Measurements from ENCODE around the gene SLC29A1.

DNA sequence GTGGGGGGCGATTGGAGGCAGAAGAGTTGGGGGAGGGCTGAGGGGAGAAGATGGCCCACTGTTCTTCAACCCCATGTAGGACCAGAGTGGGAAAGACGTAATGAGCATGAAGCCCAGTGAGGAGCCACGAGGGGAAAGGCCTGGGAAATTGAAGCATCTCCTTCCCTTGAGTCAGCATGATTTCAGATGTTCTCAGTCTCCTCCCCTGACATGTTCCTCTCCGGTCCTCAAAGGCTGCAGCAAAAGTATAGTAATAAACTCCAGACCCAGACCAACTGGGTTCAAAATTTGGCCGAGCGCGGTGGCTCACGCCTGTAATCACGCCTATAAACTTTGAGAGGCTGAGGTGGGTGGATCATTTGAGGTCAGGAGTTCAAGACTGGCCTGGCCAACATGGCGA, 43.9 kb downstream of the SLC29A1 start:
- TF ChIP-seq CTCF (IDR thresholded peaks at IDR 0.05; ENCODE audit: insufficient read depth, low read length) (no peak), SPI1 (IDR thresholded peaks at IDR 0.05; ENCODE audit: borderline replicate concordance, low read depth) (no peak)

Measured in HL-60 (cell line).